Body of pancreas (tissue), 4 donors: ENCODE data around the gene ASCL3.

Experiments used
- CTCF ChIP-seq, 7 experiments: fragments of 450-650 bp in 4 of 7; fragments of 200-600 bp in 3 of 7; sonication (generic) in 3 of 7; IDR thresholded peaks; one replicate each; pipeline ENCODE4 v1.5.1; 2016 to 2019; ENCODE audit warnings: antibody characterized with exemption in 7 of 7
- POLR2A ChIP-seq, 3 donors: fragments of 450-650 bp; IDR thresholded peaks; one replicate each; pipeline ENCODE4 v1.6.1; 2016; ENCODE audit warnings: antibody characterized with exemption in 3 of 3, mild to moderate bottlenecking in 2 of 3

GRCh38 chr11:8980485-8980884 is 37.7 kb upstream of the ASCL3 start:
- TF ChIP-seq CTCF (IDR thresholded peaks at IDR 0.05): no peak
- no peak for TF ChIP-seq POLR2A (IDR thresholded peaks at IDR 0.05)
